Activated T-cell treated with anti-CD3 and anti-CD28 coated beads for 48 hours (primary cell): Measurements from ENCODE around the gene SKP1.

Experiments
- DNase-seq: peaks from one replicate; pipeline ENCODE4 v3.0.0-alpha.2; 2020; ENCODE audit warnings: low read depth

Gene SKP1

GRCh38 chr5:134130239-134130945 is 46.4 kb downstream of the SKP1 start:
- DNase-seq, result no peak

DNA sequence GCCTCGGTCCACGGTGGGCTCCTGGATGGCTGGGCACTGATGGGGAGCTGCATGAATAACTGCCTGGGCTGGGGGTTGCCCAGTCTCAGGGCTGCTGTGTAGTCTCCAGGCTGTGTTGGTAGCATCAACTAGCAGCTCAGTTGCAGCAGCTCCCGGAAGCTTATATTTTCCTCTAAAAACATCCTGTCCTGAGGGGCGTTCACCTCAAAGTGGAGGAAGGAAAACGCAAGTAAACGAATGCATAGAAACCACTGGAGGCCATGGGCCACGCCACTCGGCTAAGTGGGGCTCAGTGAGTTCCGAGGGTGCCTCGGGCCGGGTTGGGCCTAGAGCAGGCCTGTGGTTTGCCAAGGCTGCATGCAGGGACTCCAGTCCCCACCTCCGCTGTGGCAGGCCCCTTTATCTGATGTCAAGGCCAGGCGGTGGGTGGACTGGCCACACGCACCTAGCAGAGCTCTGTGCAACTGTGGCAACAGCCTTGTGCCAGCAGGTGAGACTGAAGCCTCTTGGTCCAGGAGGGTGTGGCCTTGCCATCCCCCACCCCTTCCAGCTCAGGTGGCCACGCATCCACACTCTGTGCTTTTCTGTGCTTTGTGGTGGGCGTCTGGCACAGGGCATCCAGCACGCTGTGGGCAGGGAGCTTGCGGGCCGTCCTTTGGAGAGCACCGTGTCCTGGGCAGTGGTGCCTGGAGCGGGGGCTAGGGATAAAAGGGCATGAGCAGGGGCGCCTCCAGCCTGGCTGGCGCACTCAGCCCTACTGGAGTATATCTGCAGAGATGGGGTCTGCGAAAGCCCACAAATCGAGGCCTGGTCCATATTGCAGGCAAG is 47.1 kb downstream of the SKP1 start:
- DNase-seq, result no peak

- no peak for DNase-seq
Measured at GRCh38 chr5:134128648-134128995, 48.1 kb downstream of the SKP1 start.

GRCh38 chr5:134127988-134128647 is 48.6 kb downstream of the SKP1 start:
- DNase-seq, result no peak

- DNase-seq, result no peak
Measured at GRCh38 chr5:134127376-134127861, 49.3 kb downstream of the SKP1 start.

DNA sequence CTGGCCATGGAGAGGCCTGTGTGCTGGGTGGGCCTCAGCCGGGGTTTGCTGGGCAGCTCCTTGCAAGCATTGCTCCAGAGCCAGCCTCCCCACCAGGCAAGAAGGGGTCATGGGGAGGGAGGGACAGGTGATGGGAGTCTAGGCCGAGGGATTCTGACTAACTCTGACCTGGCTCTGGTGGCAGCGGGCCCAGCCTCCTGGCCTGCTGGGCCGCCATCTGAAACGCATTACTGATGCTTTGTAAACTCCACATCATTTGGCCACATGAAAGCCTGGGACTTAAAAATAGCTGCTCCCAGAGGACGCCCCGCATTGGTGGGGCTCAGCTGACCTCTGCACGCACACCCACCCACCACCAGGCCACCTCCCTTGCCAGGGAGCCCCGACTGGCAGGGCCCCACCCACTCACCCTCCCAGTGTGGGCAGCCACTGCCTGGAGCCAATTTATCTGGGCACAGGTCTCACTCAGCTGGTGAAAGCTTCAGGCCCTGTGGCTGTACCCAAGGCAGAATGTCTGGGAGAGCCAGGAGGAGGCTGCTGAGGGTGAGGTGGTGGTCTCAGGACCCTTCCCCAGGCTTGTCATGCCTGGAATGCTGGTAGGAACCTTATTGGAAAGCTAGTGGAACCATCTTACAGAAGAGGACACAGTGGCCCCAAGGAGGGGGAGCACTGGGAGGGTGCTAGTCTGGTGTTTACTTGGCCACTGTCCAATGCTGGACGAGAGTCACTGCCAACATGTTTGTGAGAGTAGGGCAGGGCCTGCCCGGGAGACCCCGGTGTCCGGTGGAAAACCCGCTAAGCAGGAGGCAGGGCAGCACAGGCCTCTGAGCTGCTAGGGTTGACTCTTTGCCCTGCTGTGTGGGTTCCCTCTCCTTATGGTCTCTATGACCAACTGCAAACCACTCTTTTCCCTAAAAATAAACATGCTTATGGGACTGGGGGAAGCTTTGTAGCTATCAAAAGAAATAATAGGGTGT is 51.4 kb downstream of the SKP1 start:
- DNase-seq, result no peak

- no peak for DNase-seq
Measured at GRCh38 chr5:134124289-134125038, 52.3 kb downstream of the SKP1 start.

DNA sequence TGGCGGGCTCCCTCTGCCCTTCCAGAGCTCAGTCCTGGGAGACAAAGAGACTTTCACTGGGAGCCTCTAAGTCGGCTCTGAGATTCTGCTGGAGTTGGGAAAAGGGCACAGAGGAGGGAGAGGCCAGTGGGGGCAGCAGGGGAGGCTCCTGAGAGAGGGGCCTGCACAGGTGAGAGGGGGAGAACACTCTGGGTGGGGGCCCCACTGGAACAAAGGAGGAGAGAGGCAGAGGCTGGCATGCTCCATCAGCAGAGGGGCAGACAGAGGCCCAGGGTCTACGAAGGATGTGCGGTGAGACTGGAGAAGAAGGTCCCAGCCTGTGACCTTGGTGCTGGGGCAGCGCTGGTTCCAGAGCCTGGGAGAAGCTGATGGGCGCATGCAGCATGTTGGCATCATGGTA is 53.4 kb downstream of the SKP1 start:
- no peak for DNase-seq

GRCh38 chr5:134122530-134122929 is 54.2 kb downstream of the SKP1 start:
- DNase-seq, result no peak

- DNase-seq, result no peak
Measured at GRCh38 chr5:134120386-134121138, 56.2 kb downstream of the SKP1 start.

- no peak for DNase-seq
Measured at GRCh38 chr5:134119720-134120119, 57.0 kb downstream of the SKP1 start.

DNA sequence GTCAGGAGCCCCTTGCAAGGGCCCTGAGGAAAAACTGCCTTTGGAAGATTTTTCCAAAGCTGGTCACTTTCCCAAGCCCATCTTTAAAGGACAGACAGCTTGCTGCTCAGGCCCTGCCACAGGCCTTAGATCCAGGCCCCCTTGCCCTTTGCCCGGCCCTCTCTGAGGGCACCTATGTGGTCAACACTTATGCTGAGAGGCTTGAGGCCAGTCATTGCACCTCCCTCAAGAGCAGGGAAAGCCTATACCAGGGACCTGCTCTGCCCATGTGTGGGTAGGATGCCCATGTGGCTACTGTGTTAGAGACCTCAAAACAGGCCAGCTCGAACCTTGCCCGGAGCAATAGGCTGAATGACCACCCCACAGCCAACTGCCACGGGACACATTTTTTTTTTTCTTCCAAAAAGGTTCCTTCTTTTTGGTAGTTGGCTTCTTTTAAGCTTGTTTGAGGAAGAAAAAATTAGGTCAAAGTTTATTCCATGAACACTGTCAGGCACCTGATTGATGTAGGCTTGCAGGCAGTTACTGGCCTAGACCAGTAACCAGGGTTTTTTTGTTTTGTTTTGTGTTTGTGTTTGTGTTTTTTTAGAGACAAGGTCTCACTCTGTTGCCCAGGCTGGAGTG is 58.4 kb downstream of the SKP1 start:
- no peak for DNase-seq

DNA sequence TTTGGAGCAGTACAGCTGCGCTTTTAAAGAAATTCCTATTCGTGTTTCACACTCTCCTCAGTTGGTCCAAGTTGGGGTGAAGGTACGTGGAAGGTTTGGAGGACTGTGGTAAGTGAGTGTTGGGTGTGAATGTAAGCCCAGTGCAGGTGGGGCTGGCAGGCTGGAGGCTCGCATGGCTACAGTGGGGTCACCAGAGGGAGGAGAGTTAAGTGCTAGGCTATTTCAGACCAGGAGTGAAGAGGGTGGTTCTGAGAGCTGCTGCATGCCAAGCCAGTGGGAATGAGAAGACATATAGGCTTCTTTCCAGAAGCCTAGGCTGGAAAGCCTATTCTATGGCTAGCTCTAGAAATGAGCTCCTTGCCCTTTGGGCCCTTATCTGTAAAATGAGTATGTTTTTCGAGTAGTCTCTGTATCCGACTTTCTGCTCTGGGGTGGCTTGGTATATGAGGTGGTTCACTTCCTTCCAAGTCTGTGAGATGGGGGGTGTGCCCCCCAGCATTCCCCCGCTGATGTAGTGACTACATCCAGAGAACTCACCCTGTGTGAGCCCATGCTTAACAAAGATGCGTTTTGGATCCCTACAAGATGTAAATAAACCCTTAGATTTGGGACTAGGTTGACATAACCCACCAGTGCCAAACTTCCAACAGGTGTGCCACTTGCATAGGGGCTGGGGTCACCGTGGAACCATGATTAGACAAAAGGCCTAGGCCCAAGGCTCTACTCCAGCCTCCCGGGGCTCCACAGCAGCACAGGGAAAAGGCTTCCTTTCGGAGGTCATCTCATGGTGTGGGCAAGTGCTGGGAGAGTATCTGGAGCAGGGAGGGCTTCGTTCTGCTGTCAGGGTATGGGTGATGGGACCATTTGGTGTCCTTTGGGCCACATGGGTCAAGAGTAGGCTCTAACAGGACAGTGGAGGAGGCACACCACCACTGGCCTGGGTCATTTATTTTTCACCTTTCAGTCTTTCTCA is 59.7 kb downstream of the SKP1 start:
- DNase-seq, result no peak

DNA sequence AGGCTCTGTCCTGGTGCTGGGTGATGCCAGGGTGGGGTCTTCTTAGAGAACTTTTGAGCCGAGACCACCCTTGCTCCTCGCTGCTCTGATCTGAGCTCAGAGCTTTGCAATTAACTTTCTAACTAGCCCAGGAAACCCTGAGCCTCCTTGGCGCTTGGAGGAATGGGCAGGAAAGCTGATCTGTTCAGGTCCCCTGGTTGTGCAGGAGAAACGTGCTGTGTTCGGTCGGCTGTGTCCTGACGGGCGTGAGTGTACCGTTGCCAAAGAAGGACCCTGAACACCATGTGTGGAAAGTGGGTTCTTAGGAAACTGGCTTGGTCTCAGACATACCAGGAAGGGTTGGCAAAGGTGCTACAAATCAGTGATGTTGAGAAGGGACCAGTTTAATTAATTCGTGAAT is 60.5 kb downstream of the SKP1 start:
- DNase-seq, result no peak

DNA sequence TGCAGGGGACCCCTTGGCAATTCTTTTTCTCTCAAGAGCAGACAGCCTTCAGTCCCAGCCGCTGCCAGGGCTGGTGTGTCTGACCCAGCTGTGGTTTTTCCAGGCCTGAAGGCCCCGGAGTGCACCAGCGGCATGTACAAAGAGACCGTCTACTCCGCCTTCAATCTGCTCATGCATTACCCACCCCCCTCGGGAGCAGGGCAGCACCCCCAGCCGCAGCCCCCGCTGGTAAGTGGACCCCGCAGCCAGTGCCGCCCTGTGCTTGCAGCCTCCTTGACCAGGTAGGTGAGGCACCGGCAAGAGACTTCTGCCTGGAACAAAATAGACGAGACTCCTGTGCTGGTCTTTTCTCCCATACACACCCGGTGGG is 61.0 kb downstream of the SKP1 start:
- no peak for DNase-seq

GRCh38 chr5:134114886-134115805 is 61.6 kb downstream of the SKP1 start:
- DNase-seq, result peak; percentile 71
